22Rv1 (cell line): ENCODE data around the gene SPX.

Source experiments
- H3K27ac ChIP-seq: fragments of 450-650 bp; 2 replicates; pipeline ENCODE4 v1.5.1; 2017
- ZFX ChIP-seq: fragments of 450-650 bp; IDR thresholded peaks from 2 replicates; pipeline ENCODE4 v1.6.1; 2017; ENCODE audit warnings: antibody characterized with exemption, borderline replicate concordance
- TF ChIP-seq, protein P1 (sequence below): fragments of 450-650 bp; IDR thresholded peaks from 2 replicates; pipeline ENCODE4 v1.5.1; 2017; ENCODE audit warnings: mild to moderate bottlenecking

Gene SPX

DNA sequence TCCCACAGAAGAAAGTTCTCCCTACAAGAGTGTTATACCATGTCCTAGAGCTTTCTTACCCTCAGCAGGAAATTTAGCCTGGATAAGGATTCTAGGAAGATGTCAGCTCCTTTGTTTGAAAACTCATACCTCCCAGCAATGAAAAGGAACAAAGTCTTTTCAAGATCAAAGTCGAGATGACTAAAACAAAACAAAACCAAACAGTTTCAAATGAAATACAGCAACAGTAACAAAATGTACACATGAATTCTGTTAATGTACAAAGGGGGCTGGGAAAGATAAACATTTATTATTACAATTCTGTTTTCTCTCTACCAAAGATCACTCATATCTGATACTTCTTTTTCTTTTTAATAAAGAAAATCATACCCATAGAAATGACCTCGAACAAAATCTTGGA, 36.8 kb downstream of the SPX start:
- TF ChIP-seq, protein P1, sequence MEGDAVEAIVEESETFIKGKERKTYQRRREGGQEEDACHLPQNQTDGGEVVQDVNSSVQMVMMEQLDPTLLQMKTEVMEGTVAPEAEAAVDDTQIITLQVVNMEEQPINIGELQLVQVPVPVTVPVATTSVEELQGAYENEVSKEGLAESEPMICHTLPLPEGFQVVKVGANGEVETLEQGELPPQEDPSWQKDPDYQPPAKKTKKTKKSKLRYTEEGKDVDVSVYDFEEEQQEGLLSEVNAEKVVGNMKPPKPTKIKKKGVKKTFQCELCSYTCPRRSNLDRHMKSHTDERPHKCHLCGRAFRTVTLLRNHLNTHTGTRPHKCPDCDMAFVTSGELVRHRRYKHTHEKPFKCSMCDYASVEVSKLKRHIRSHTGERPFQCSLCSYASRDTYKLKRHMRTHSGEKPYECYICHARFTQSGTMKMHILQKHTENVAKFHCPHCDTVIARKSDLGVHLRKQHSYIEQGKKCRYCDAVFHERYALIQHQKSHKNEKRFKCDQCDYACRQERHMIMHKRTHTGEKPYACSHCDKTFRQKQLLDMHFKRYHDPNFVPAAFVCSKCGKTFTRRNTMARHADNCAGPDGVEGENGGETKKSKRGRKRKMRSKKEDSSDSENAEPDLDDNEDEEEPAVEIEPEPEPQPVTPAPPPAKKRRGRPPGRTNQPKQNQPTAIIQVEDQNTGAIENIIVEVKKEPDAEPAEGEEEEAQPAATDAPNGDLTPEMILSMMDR, result no peak
- no peak for TF ChIP-seq ZFX
- H3K27ac ChIP-seq, result no peak overlapping the region

GRCh38 chr12:21566223-21566906, 40.3 kb downstream of the SPX start:
- no peak overlapping the region for H3K27ac ChIP-seq
- no peak for TF ChIP-seq ZFX
- TF ChIP-seq, protein P1, result no peak

DNA sequence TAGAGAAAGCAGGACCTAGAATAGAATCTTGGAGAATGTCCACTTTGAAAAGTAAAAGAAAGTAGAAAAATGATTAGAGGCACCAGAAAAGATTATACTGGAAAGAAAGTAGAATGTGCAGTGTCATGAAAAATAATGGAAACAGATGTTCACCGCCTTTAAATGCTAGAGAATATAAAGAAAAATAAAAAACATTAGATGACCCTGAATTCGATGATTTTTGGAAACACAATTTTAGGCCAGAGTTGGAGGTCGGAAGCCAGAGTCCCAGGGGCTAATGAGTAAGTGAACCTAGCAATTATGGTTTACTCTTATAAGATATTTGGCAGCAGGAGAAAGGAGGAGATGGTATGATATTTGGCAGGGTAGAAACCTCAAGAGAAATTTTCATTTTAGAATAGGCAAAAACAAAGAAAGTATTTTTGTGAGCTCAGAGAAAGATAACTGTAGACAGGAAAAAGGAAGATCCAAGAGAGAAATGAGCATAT, 40.9 kb downstream of the SPX start:
- H3K27ac ChIP-seq, result no peak overlapping the region
- TF ChIP-seq ZFX, result no peak
- TF ChIP-seq, protein P1, result no peak

DNA sequence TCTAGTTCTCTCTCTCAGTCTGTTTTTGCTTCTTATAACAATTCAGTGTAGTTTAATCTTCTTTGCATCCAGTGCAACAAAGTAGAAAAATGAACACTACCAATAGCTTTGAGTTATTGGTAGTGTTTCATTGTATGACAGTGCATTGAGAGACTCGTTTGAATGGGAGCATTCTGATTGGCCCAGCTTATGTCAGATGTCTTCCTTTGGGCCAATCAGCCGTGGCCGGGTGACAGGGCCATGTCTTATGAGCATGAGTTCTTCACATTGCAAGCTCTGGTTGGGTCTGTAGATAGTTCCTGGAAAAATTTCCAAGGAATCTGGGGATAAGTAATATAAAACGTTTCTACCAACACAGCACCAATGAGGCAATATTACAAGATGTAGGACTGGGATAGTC, 42.0 kb downstream of the SPX start:
- TF ChIP-seq, protein P1, result no peak
- no peak for TF ChIP-seq ZFX
- no peak overlapping the region for H3K27ac ChIP-seq

DNA sequence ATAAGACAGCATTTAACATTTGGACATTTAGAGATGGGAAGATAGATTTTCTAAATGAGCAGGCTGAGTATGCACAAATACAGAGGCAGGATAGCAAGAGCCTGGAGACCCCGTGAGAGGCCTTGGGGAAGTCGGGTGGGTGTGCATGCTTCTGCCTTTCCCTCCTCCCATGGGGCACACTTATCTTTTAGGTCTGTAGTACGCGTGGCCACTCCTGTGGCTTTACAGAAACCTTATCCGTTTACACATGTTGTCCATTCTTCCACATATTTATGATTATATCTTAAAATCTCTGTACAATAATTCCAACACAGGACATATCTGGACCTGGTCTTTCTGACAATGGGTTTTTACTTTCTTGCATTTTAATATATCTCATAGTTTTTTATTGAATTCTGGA, 45.0 kb downstream of the SPX start:
- H3K27ac ChIP-seq, result no peak overlapping the region

DNA sequence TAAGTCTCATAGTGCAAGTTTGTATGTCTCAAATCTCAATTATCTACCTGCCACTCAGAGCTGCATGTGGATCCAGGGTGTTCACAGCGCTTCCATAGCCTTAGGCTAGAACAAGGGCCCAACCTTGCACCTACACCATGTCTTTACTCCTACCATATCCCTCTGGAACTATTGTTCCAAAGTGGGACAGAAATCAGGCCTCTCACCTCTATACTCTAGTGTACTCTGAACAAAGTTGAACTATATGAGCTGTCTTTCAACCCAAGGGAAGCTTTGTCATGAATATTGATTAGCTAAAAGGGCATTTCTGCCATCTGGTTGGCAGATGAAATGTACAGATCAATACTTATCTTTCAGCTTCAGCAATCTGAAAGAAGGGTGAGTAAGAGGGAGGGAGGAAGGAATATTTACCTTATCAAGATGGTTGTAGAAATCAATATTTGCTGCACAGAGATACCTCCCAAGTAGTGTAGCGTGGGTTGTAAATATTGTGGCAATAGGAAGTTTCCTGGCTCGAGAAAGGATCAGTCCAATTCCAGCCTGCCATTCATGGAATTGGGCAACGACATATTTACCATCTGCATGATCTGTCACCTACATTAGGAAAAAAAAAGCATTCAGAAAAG, 47.8 kb downstream of the SPX start:
- no peak for TF ChIP-seq ZFX
- TF ChIP-seq, protein P1, result no peak

More for the DNA sequence above, 45.0 kb downstream of the SPX start:
- TF ChIP-seq, protein P1, result no peak
- no peak for TF ChIP-seq ZFX

DNA sequence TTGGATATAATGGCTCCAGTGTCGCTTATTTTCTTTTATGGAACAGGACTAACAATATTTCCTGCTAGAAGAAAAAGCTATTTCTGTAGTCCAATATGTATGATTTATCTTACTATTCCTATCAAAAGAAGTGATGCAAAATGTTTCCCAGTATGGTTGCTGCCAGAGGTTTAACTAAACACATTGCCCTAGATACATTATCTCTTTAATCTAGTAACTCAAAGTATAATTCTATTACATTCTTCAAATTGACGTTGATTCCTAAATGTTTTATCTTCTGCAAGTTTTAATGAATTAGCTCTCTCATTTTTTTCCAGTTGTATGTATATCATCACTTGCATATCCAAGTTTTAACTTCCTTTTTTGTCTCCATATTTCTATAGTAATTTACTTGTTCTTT, 50.3 kb downstream of the SPX start:
- TF ChIP-seq, protein P1, result no peak
- H3K27ac ChIP-seq, result no peak overlapping the region

More for the DNA sequence above, 47.8 kb downstream of the SPX start:
- no peak overlapping the region for H3K27ac ChIP-seq
